Measurements from ENCODE around the gene PIP4P1.

The PIP4P1 gene

GRCh38 chr14:20494935-20495766, 33.9 kb upstream of the PIP4P1 start:
- Histone ChIP-seq H3K4me3 (ENCODE audit: low read depth in 1 of 5, low read length in 5 of 5) (no peak overlapping the region), H3K4me1 (ENCODE audit: control insufficient read depth in 5 of 5, insufficient read depth in 5 of 5, low read length in 5 of 5) (peaks cover 0 to 31% (median 2%) of the 10 kb centered on the region in 5 donors), H3K9me3 (ENCODE audit: control insufficient read depth in 5 of 5, low read length in 5 of 5) (no peaks in the 10 kb centered on the region), H3K27me3 (ENCODE audit: control insufficient read depth in 5 of 5, insufficient read depth in 4 of 5, low read length in 5 of 5) (no peaks in the 10 kb centered on the region), H3K9ac (ENCODE audit: low read length in 5 of 5) (no peak overlapping the region), H3K36me3 (ENCODE audit: control insufficient read depth in 5 of 5, insufficient read depth in 5 of 5, low read length in 5 of 5) (no peaks in the 10 kb centered on the region), H3K27ac (ENCODE audit: low read depth, low read length) (peak overlapping the region; percentile 9)

- no peak overlapping the region for H3K9ac ChIP-seq (ENCODE audit: low read length in 5 of 5)
- no peaks in the 10 kb centered on the region for H3K36me3 ChIP-seq (ENCODE audit: control insufficient read depth in 5 of 5, insufficient read depth in 5 of 5, low read length in 5 of 5)
- no peak overlapping the region for H3K4me3 ChIP-seq (ENCODE audit: low read depth in 1 of 5, low read length in 5 of 5)
- no peaks in the 10 kb centered on the region for H3K9me3 ChIP-seq (ENCODE audit: control insufficient read depth in 5 of 5, low read length in 5 of 5)
- peaks cover 0 to 29% (median 4%) of the 10 kb centered on the region in 5 donors for H3K4me1 ChIP-seq (ENCODE audit: control insufficient read depth in 5 of 5, insufficient read depth in 5 of 5, low read length in 5 of 5)
- no peaks in the 10 kb centered on the region for H3K27me3 ChIP-seq (ENCODE audit: control insufficient read depth in 5 of 5, insufficient read depth in 4 of 5, low read length in 5 of 5)
- H3K27ac ChIP-seq (ENCODE audit: low read depth, low read length): no peak overlapping the region
These were observed 32.4 kb upstream of the PIP4P1 start for GRCh38 chr14:20493634-20494033.

GRCh38 chr14:20492486-20492885, 31.3 kb upstream of the PIP4P1 start:
- H3K36me3 ChIP-seq (ENCODE audit: control insufficient read depth in 5 of 5, insufficient read depth in 5 of 5, low read length in 5 of 5): no peaks in the 10 kb centered on the region
- no peak overlapping the region for H3K27ac ChIP-seq (ENCODE audit: low read depth, low read length)
- H3K9ac ChIP-seq (ENCODE audit: low read length in 5 of 5): no peak overlapping the region
- H3K27me3 ChIP-seq (ENCODE audit: control insufficient read depth in 5 of 5, insufficient read depth in 4 of 5, low read length in 5 of 5): no peaks in the 10 kb centered on the region
- H3K4me1 ChIP-seq (ENCODE audit: control insufficient read depth in 5 of 5, insufficient read depth in 5 of 5, low read length in 5 of 5): peaks cover 0 to 25% (median 4%) of the 10 kb centered on the region in 5 donors
- no peaks in the 10 kb centered on the region for H3K9me3 ChIP-seq (ENCODE audit: control insufficient read depth in 5 of 5, low read length in 5 of 5)
- H3K4me3 ChIP-seq (ENCODE audit: low read depth in 1 of 5, low read length in 5 of 5): no peak overlapping the region

GRCh38 chr14:20490563-20490962, 29.3 kb upstream of the PIP4P1 start:
- Histone ChIP-seq H3K27ac (ENCODE audit: low read depth, low read length) (no peak overlapping the region), H3K9ac (ENCODE audit: low read length in 5 of 5) (no peak overlapping the region), H3K27me3 (ENCODE audit: control insufficient read depth in 5 of 5, insufficient read depth in 4 of 5, low read length in 5 of 5) (no peaks in the 10 kb centered on the region), H3K9me3 (ENCODE audit: control insufficient read depth in 5 of 5, low read length in 5 of 5) (no peaks in the 10 kb centered on the region), H3K4me1 (ENCODE audit: control insufficient read depth in 5 of 5, insufficient read depth in 5 of 5, low read length in 5 of 5) (peaks cover 0 to 30% (median 4%) of the 10 kb centered on the region in 5 donors), H3K4me3 (ENCODE audit: low read depth in 1 of 5, low read length in 5 of 5) (no peak overlapping the region), H3K36me3 (ENCODE audit: control insufficient read depth in 5 of 5, insufficient read depth in 5 of 5, low read length in 5 of 5) (no peaks in the 10 kb centered on the region)

- no peaks in the 10 kb centered on the region for H3K27me3 ChIP-seq (ENCODE audit: control insufficient read depth in 5 of 5, insufficient read depth in 4 of 5, low read length in 5 of 5)
- H3K9me3 ChIP-seq (ENCODE audit: control insufficient read depth in 5 of 5, low read length in 5 of 5): no peaks in the 10 kb centered on the region
- H3K36me3 ChIP-seq (ENCODE audit: control insufficient read depth in 5 of 5, insufficient read depth in 5 of 5, low read length in 5 of 5): no peaks in the 10 kb centered on the region
- H3K27ac ChIP-seq (ENCODE audit: low read depth, low read length): no peak overlapping the region
- H3K4me1 ChIP-seq (ENCODE audit: control insufficient read depth in 5 of 5, insufficient read depth in 5 of 5, low read length in 5 of 5): peaks cover 0 to 30% (median 4%) of the 10 kb centered on the region in 5 donors
- H3K4me3 ChIP-seq (ENCODE audit: low read depth in 1 of 5, low read length in 5 of 5): peak overlapping the region in 1 of 5 donors; percentile 13
- no peak overlapping the region for H3K9ac ChIP-seq (ENCODE audit: low read length in 5 of 5)
These were observed 28.1 kb upstream of the PIP4P1 start for GRCh38 chr14:20489093-20489994.

- Histone ChIP-seq H3K4me3 (ENCODE audit: low read depth in 1 of 5, low read length in 5 of 5) (no peak overlapping the region), H3K27ac (ENCODE audit: low read depth, low read length) (no peak overlapping the region), H3K9me3 (ENCODE audit: control insufficient read depth in 5 of 5, low read length in 5 of 5) (no peaks in the 10 kb centered on the region), H3K36me3 (ENCODE audit: control insufficient read depth in 5 of 5, insufficient read depth in 5 of 5, low read length in 5 of 5) (no peaks in the 10 kb centered on the region), H3K27me3 (ENCODE audit: control insufficient read depth in 5 of 5, insufficient read depth in 4 of 5, low read length in 5 of 5) (no peaks in the 10 kb centered on the region), H3K9ac (ENCODE audit: low read length in 5 of 5) (no peak overlapping the region), H3K4me1 (ENCODE audit: control insufficient read depth in 5 of 5, insufficient read depth in 5 of 5, low read length in 5 of 5) (peaks cover 0 to 24% (median 4%) of the 10 kb centered on the region in 5 donors)
These were observed 26.1 kb upstream of the PIP4P1 start for GRCh38 chr14:20487396-20487725.

GRCh38 chr14:20486684-20487395, 25.6 kb upstream of the PIP4P1 start:
- no peaks in the 10 kb centered on the region for H3K9me3 ChIP-seq (ENCODE audit: control insufficient read depth in 5 of 5, low read length in 5 of 5)
- H3K9ac ChIP-seq (ENCODE audit: low read length in 5 of 5): no peak overlapping the region
- H3K4me1 ChIP-seq (ENCODE audit: control insufficient read depth in 5 of 5, insufficient read depth in 5 of 5, low read length in 5 of 5): peaks cover 0 to 24% (median 4%) of the 10 kb centered on the region in 5 donors
- H3K27ac ChIP-seq (ENCODE audit: low read depth, low read length): no peak overlapping the region
- no peaks in the 10 kb centered on the region for H3K27me3 ChIP-seq (ENCODE audit: control insufficient read depth in 5 of 5, insufficient read depth in 4 of 5, low read length in 5 of 5)
- no peaks in the 10 kb centered on the region for H3K36me3 ChIP-seq (ENCODE audit: control insufficient read depth in 5 of 5, insufficient read depth in 5 of 5, low read length in 5 of 5)
- H3K4me3 ChIP-seq (ENCODE audit: low read depth in 1 of 5, low read length in 5 of 5): no peak overlapping the region

- H3K27me3 ChIP-seq (ENCODE audit: control insufficient read depth in 5 of 5, insufficient read depth in 4 of 5, low read length in 5 of 5): no peaks in the 10 kb centered on the region
- H3K4me3 ChIP-seq (ENCODE audit: low read depth in 1 of 5, low read length in 5 of 5): no peak overlapping the region
- no peaks in the 10 kb centered on the region for H3K9me3 ChIP-seq (ENCODE audit: control insufficient read depth in 5 of 5, low read length in 5 of 5)
- peaks cover 0 to 24% (median 4%) of the 10 kb centered on the region in 5 donors for H3K4me1 ChIP-seq (ENCODE audit: control insufficient read depth in 5 of 5, insufficient read depth in 5 of 5, low read length in 5 of 5)
- no peak overlapping the region for H3K9ac ChIP-seq (ENCODE audit: low read length in 5 of 5)
- no peak overlapping the region for H3K27ac ChIP-seq (ENCODE audit: low read depth, low read length)
- H3K36me3 ChIP-seq (ENCODE audit: control insufficient read depth in 5 of 5, insufficient read depth in 5 of 5, low read length in 5 of 5): no peaks in the 10 kb centered on the region
These were observed 24.7 kb upstream of the PIP4P1 start for GRCh38 chr14:20485900-20486299.

- H3K4me1 ChIP-seq (ENCODE audit: control insufficient read depth in 5 of 5, insufficient read depth in 5 of 5, low read length in 5 of 5): peaks cover 0 to 13% (median 8%) of the 10 kb centered on the region in 5 donors
- no peak overlapping the region for H3K9ac ChIP-seq (ENCODE audit: low read length in 5 of 5)
- no peaks in the 10 kb centered on the region for H3K27me3 ChIP-seq (ENCODE audit: control insufficient read depth in 5 of 5, insufficient read depth in 4 of 5, low read length in 5 of 5)
- no peak overlapping the region for H3K4me3 ChIP-seq (ENCODE audit: low read depth in 1 of 5, low read length in 5 of 5)
- H3K36me3 ChIP-seq (ENCODE audit: control insufficient read depth in 5 of 5, insufficient read depth in 5 of 5, low read length in 5 of 5): peaks cover 0 to 11% (median 3%) of the 10 kb centered on the region in 5 donors
- H3K9me3 ChIP-seq (ENCODE audit: control insufficient read depth in 5 of 5, low read length in 5 of 5): no peaks in the 10 kb centered on the region
- H3K27ac ChIP-seq (ENCODE audit: low read depth, low read length): no peak overlapping the region
These were observed 21.1 kb upstream of the PIP4P1 start for GRCh38 chr14:20482382-20482781.

Data from subcutaneous abdominal adipose tissue (tissue), 5 donors.